NCI-H2107 treated with DMSO at 0.1 percent for 48 hours (cell line): ENCODE data around the gene ARHGAP42.
"Not testable (repeated sequence)": the region's sequence is repeated elsewhere in the genome, so short reads cannot be mapped to it uniquely, and the experiment has no call there.

Source experiments
- DNase-seq: peaks from one replicate; lab custom pipeline; 2025; ENCODE audit not compliant: unreplicated experiment; lab: John Stamatoyannopoulos, UW

Gene ARHGAP42

DNA sequence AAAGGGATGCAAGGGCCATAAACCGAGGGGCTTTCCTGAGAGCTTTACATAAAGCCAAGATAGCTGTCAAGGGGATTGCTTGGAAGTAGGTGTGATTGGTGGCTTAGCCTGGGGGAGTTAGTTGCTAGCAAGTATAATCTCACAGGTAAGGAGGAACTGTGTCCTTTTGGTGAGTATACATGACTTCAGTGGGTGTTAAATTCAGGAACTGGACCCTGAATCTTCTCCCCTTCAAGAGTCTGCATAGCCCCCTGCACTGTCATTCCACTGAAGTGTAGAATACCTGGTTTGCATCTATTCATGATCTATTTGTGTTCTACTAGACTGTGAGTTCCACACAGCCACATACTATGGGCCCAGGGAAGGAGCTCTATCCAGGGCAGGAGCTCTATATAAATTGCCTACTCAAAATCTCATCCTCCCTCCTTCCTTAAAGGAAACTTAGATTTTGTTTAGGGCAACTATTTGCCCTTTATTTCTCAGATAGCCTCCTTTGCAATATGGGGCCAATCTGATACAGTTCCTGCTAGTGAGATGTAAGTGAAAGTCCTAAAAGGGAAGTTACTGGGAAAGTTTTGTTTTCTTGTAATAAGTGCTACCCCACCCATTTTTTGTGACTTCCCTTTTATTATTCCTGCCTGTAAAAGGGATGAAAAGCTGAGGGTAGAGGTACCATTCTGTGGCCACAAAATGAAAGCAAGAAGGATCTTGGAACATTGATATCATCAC is 322.0 kb downstream of the ARHGAP42 start:
- DNase-seq, result no peak

DNA sequence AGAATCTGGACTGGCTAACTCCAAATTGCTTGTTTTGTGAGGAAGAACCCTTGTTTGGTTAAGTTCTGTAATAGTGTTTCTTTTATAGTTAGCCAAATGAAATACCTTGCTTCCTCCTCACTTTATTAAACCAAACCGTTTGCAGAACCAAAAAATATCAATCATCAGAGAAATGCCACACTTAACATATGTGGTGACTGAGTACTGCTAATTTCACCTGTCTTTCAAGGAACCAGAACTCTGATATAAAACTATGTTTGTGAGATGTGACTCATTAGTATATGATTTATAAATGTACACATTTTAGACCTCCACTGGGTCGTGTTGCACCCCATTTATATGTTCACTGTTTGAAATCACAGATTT is 322.6 kb downstream of the ARHGAP42 start:
- no peak for DNase-seq

DNA sequence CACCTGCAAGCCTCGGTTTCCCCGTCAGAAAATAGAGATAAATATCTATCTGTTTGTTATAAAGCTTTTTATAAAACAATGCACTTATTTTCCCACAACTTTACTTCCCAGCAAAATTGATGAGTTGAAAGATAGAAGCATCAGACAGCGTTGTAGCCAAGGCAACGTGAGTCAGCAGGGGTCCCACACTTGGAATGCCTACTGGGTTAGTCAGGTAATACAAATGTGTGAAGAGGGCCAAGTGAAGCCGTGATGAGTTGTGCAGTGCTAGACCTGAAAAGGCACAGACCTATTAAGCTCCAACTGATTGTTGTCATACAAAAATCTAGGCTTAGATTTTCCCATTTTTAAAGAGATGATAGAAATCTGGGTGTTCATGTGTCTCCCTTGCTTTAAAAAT is 323.8 kb downstream of the ARHGAP42 start:
- DNase-seq, result no peak

DNA sequence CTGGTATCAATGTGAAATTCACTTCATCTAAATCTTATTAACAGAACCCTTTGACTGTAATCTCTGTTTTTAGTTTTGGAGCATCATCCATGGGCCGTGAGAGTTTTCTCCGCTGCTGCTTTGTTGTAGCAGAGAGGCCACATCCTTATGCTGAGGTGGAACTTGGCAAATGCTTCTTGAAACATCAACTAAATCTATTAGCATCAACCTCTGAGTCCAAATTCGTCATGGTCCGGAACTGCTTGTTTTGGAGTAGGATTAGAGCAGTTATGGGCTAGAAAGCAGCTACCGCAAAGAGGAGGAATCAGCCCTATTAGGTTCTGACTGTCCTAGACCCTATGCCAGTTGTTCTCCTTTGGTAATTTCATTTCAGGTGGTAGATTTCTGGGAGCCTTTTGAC is 324.8 kb downstream of the ARHGAP42 start:
- DNase-seq, result no peak

DNA sequence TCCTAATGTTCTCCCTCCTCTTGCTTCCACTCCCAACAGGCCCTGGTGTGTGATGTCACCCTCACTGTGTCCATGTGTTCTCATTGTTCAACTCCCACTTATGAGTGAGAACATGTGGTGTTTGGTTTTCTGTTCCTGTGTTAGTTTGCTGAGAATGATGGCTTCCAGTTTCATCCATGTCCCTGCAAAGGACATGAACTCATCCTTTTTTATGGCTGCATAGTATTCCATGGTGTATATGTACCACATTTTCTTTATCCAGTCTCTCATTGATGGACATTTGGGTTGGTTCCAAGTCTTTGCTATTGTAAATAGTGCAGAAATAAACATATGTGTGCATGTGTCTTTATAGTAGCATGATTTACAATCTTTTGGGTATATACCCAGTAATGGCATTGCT is 326.6 kb downstream of the ARHGAP42 start:
- not testable (repeated sequence) for DNase-seq

DNA sequence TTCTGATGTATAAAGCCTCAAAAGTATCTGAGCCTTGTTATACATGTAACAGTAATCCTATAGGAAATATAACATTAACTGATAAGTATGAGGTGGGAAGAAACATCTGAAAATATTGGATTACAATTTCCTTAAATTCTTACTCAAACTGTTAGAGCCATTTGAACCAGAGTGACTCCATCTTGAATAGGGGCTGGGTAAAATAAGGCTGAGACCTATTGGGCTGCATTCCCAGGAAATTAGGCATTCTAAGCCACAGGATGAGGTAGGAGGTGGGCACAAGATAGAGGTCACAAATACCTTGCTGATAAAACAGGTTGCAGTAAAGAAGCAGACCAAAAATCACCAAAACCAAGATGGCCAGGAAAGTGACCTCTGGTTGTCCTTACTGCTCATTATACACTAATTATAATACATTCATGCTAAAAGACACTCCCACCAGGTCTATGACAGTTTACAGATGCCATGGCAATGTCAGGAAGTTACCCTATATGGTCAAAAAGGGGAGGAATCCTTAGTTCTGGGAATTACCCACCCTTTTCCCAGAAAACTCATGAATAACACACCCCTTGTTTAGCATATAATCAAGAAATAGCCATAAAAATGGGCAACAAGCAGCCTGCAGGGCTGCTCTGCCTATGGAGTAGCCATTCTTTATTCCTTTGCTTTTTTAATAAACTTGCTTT is 327.7 kb downstream of the ARHGAP42 start:
- DNase-seq, result no peak

DNA sequence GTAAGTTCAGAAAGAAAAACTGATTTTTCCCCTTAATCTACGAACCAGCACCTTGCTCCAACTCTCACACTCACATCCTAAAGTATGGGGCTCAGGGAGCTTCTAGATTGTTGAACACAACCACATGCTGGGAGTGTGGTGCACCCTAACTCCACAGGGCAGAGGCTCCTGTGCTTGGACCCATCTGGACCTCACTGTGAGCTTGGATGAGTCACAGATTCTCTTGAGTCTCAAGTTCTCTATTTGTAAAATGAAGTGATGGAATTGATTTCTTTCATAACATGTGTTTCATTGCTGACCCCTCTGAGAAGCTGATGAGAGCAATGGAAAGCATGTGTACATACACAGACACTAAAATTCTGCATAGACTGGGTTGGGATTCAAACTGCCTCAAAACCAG is 332.8 kb downstream of the ARHGAP42 start:
- DNase-seq, result no peak

DNA sequence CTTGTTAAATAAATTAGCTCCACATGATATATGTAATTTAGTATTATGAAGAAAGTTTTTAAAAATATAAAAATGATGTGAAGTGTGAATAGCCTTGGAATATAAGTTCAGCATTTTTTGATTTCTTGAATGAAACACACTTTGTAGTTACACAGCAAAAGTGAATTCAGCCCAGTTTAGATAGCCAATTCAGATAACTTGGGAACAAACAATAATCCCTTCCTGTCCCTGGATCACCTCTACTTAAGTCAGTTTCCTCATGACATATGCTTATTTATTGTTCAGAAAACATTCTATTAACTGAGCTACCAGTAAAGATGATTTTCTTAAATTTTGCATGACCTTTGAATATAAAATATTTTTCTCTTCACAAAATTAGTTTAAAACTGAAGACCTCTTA is 335.2 kb downstream of the ARHGAP42 start:
- DNase-seq, result no peak

DNA sequence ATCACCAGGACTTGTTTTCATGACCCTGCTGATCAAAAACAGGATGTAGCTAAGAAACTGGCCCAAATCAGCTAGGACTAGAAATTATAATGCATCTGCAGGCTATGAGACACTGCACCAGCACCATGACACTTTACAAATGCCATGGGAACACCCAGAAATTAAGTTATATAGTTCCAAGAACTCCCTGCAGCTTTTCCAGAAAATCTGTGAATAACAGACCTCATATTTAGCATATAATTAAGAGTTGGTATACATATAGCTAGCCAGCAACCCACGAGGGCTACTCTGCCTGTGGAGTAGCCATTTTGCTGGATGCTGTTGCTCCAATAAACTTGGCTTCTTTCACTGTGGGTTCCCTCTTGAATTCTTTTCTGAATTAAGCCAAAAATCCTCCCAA is 341.6 kb downstream of the ARHGAP42 start:
- no peak for DNase-seq

DNA sequence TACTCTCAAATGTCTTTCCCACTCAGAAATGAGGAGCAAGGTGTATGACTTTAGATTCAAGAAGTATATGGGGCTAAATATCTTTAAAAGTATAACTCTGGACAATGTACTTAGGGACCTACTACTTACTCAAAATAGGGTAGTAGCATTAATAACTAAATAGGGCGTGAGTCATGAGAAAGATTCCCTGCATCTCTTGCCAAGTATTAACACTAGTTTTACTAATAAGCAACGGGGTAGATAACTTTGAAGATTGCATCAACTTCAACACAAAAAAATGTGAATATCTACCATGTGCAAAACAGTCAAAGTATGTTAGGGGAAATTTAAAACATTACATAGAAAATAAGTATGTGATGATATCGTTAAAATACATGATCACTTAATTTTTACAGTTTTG is 342.9 kb downstream of the ARHGAP42 start:
- DNase-seq, result no peak

DNA sequence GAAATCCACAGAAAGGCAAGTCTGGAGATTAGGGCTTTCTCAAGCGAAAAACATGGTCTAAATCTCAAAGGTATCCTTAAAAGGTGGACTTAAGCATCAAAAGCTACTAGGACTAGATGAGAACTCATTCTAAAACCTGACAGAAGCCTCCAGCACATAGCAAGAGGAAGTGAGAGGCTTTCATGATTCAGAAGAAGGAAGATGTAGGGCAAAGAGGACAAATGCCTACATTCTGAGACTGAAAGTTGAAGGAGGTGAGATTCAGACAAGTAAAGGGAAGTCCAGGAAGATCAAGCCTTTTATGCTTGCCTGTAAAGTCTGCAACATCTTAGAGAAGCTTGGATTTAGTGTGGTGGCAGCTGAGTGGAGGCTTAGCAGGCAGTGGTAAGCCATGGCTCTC is 343.6 kb downstream of the ARHGAP42 start:
- no peak for DNase-seq

DNA sequence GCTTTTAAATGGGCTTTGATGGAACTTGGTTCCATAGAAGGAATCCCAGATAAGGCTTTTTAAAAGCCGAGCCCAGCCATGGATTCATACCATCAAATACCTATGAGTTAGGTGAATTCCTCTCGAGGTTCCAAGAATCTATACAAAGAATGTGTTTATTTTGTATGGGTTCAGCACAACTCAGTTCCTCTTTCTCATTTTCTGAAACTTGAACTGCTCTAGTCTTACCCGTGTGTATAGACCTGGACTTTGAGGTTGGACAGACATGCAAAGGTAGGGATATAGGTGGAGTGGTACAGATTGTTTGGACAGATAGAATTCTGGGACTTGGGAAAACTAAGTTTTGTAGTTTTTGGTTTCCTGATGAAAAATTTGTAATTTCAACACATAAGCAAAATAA is 344.6 kb downstream of the ARHGAP42 start:
- no peak for DNase-seq

DNA sequence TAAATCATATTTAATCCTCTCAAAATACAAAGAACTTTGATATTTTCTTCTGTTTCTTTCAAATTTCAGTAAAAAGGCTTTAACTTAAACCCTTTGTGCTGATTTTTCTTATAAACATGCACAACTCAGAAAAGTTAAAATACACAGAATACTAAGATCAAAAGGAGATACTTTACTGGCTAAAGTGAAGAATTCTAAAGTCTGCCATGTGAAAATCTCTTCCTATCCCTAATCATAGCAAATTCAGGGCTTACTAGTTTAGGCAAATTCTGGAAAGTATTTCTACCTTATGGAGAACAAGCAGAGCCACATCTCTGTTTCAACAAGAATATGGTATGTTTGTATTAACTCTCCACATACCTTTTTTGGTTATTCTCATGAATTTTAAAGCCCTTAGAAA is 345.9 kb downstream of the ARHGAP42 start:
- no peak for DNase-seq

DNA sequence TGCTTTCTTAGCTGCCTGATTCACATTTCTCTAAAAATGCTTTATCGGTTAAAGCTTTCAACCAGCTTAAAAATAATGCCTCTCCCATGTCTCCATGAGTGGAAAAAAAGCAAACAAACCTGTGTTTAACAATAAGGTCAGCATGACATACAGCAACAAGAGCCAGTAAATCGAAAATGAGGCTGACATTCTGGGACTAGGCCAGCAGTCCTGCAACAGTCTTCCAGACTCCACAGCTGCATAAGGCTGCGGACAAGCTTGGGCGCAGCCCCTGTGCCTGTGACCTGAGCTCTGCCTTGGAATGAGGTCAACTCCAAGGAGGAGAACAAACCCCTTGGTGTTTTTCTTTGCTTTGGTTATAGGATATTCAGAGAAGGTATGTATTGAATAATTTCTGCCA is 347.0 kb downstream of the ARHGAP42 start:
- no peak for DNase-seq

DNA sequence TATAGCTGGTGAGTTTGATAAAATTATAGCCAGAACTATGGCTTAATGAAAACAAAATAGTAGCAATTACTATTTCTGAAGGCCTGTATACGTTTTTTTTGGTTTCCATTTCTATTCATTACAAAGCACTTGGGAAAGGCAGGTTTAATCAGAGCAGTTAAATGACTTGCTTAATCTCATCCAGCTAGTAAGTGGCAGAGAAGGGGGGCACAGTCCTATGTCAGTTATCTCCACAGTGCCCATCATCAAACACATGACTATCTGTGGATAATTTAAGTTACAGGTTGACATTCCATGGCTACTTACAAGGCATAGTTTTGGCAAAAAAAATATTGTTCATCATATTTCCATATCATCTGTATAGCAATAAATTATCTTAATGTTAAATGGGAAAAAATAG is 348.8 kb downstream of the ARHGAP42 start:
- no peak for DNase-seq
